ENCODE data around the gene FOXA3.

FOXA3 gene

DNA sequence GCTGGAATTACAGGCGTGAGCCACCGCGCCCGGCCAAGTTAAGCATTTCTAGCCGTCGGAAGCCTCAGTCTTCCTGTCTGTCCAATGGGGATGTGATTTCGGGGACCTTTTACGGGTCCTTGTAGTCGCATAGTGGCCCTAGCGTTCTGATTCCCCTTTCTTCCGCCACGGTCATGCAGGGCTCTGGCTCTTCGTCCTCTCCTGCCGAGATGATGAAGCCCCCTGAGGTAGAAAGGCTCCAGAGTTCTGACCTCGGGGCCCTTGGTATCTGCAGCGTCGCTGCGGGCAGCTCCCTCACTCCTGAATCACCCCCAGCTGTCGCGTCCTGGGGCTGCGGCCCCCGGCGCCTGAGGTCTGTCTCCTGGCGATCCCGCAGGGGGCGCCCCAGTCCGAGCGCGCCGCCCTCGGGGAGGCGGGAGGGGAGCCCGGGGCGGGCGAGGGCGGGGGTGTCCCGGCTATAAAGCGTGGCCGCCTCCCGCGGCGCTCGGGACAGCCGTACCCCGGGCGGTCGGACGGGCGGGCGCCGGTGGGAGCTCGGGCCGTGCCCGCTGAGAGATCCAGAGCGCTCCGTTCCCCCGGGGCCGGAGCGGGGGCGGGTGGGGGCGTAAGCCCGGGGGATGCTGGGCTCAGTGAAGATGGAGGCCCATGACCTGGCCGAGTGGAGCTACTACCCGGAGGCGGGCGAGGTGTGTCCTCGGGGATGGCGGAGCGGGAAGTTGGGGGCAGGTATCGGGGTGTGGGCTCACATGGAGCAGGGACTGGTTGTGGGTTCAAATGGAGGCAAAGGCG lies at the start of gene FOXA3:
Gene FOXA3 (plus strand): TSS at position 487 of the 789 bp plus-strand sequence. CDS start 131 bp downstream, at position 618.
- TF ChIP-seq, protein P1, sequence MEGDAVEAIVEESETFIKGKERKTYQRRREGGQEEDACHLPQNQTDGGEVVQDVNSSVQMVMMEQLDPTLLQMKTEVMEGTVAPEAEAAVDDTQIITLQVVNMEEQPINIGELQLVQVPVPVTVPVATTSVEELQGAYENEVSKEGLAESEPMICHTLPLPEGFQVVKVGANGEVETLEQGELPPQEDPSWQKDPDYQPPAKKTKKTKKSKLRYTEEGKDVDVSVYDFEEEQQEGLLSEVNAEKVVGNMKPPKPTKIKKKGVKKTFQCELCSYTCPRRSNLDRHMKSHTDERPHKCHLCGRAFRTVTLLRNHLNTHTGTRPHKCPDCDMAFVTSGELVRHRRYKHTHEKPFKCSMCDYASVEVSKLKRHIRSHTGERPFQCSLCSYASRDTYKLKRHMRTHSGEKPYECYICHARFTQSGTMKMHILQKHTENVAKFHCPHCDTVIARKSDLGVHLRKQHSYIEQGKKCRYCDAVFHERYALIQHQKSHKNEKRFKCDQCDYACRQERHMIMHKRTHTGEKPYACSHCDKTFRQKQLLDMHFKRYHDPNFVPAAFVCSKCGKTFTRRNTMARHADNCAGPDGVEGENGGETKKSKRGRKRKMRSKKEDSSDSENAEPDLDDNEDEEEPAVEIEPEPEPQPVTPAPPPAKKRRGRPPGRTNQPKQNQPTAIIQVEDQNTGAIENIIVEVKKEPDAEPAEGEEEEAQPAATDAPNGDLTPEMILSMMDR (conservative IDR thresholded peaks at IDR 0.05; ENCODE audit: low read depth, low read length): peak; percentile 49
- no peak for DNase-seq (ENCODE audit: low read depth)
- peak within 1 kb of the TSS; percentile 41 for H3K4me3 ChIP-seq (ENCODE audit: low read length)

- TF ChIP-seq, protein P1 (conservative IDR thresholded peaks at IDR 0.05; ENCODE audit: low read depth, low read length): no peak
- DNase-seq (ENCODE audit: low read depth): no peak
- H3K4me3 ChIP-seq (ENCODE audit: low read length): peak within 1 kb of the TSS; percentile 42
These were observed 49.2 kb upstream of the FOXA3 start, which contains the start of gene RSPH6A for GRCh38 chr19:45814851-45815480. Gene RSPH6A, minus strand, starts transcription at chr19:45815308. Its CDS starts 132 bp downstream, at chr19:45815176.

DNA sequence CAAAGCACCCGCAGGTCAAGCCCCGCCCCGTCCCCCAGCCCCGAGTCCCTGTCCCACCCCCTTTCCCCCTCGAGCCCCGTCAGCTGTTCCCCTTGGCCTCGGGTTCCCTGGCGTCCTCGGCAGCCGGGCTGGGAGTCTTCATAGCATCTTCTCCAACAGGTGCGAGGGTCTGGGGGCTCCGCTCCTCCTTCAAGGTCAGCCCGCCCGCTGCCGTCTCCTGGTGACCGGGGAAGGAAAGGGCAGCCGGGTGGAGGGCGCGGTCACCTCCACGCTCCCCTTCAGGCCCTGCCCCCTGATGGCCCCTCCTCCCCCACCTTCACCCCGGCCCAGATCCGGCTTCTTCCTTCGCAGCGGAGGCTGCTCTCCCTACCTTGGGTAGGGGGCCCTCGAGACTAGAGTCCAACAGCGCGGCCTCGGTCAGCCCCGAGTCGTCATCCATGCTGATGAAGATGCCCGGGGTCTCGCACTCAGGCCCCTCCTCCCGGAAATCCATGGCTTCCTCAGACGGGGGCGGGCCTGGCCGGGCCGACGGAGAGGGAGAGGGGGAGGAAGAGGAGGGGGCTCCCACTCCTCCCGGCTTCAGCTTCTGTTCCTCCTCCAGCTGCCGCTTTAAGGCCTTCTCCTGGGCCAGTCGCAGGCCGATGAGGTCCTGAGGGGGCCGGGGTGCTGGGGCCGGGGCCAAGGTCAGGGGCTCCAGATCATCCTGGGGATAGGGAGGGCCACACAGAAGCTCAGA lies 48.5 kb upstream of the FOXA3 start:
- DNase-seq (ENCODE audit: low read depth): no peak

GRCh38 chr19:45816236-45817009 lies 47.7 kb upstream of the FOXA3 start:
- DNase-seq (ENCODE audit: low read depth): no peak
- TF ChIP-seq, protein P1 (conservative IDR thresholded peaks at IDR 0.05; ENCODE audit: low read depth, low read length): no peak
- no peak overlapping the region for H3K4me3 ChIP-seq (ENCODE audit: low read length)

More for the DNA sequence above, 48.5 kb upstream of the FOXA3 start:
- TF ChIP-seq, protein P1 (conservative IDR thresholded peaks at IDR 0.05; ENCODE audit: low read depth, low read length): no peak
- peak overlapping the region; percentile 42 for H3K4me3 ChIP-seq (ENCODE audit: low read length)

DNA sequence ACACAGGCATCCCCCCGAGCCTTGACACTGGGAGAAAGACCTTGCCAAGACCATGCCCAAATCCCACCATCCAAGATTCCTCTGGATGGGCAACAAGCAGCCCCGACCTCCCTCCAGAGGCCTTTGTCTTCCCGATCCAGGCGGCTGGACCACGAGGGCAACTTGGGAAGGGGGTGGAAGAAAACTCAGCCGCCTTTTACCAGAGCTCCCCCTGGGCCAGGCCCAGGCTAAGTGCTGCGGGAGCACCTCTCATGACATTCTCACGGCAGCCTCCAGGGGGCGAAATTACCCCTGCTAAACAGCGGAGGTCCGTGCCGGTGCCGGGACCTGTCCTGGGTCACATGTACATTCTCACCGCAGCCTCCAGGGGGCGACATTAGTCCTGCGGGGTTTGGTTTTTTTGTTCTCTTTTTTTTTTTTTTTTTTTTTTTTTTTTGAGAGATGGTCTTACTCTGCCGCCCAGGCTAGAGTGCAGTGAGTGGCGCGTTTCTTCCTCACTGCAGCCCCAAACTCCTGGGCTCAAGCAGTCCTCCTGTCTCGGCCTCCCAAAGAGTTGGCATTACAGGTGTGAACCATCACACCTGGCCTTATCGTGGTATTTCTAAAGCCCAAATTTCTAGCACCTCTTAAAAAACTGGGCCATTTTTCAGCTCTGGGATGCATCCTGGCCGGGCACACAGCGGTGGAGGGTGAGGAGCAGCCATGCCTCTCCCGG lies 47.0 kb upstream of the FOXA3 start:
- TF ChIP-seq, protein P1 (conservative IDR thresholded peaks at IDR 0.05; ENCODE audit: low read depth, low read length): peak; percentile 96
- peak; percentile 58 for DNase-seq (ENCODE audit: low read depth)
- no peak overlapping the region for H3K4me3 ChIP-seq (ENCODE audit: low read length)

DNA sequence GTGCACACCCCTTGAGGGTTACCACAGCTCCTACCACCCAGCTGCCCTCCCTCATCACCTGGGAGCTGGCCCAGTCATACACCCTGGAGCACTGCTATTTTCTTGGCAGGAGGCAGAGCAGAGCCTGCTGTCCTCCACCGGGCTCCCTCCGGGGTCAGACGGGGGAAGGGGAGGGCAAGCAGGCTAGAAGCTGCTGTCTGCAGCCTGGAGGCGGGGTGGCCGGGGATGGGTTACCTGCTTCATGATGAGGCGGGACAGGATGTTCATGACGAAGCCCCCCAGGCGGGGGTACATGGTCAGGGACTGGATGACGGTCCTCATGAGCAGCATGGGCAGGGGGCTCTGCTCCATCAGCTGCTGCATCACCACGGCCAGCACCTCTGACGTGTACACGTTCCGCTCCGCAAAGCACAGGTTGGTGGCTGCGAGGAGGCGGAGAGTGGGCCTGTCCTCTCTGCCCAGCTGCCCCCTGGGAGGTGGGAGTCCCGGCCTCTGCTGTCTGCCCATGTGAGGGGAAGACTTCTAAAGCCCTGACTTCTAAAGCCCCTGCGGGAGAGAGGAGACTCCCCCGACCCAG lies 46.3 kb upstream of the FOXA3 start:
- H3K4me3 ChIP-seq (ENCODE audit: low read length): no peak overlapping the region
- DNase-seq (ENCODE audit: low read depth): no peak

More for the DNA sequence above, 46.3 kb upstream of the FOXA3 start:
- TF ChIP-seq, protein P1 (conservative IDR thresholded peaks at IDR 0.05; ENCODE audit: low read depth, low read length): no peak

All from retinal pigment epithelial cell (primary cell).